ENCODE measurements around the gene DLEC1.
"Not testable (repeated sequence)": the region's sequence is repeated elsewhere in the genome, so short reads cannot be mapped to it uniquely, and the experiment has no call there.

The DLEC1 gene

DNA sequence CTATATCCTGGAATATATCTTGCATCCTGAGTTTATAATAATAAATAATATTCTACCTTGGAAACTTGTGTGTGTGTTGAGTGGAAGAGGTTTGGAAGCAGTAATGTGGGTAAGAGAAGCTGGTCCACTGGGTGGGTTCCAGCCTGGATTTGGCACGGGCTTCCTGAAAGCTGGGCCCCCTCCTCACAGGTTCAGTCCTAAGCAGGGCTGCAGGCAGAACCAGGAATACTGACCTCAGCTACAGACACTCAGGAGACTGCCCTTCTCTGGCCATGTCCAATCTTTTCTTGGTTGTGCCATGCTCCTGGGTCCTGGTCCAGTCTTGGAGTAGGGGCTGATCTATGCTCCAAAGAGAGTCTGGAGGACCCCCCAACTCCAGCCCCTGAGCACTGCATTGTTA, 104.0 kb downstream of the DLEC1 start:
- no peak for DNase-seq

DNA sequence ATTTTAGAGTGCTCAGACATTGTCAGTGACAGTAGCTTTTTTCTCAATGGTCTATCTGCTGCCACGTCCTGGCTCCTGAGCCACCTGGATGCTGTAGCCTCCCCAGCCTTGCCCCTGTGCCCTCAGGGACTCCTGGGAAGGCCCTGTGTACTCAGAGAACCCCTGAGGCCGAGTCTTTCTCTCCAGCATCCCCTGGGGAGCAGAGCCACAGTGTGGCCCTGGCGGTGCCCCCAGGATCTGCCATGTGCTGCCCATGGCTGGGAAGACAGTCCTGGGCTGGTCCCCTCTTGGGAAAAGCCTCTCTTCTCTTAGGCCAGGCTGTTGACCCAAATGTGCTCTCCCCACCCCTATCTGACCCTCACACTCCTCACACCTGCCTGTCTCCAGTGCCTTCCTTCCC, 104.5 kb downstream of the DLEC1 start:
- DNase-seq = no peak

DNA sequence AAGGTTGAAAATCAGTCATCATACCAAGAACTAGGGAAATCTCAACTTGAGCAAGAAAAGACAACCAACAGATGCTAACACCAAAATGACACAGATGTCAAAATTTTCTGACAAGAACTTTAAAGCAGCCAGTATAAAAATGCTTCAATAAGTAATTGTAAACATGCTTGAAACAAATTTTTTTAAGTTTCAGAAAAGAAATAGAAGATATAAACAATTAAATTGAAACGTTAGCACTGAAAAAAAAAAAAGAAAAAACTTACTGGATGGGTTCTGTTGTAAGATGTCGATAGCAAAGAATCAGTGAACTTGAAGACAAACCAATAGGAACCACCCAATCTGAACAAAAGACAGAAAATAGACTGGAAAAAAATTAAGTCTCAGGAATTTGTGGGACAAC, 107.5 kb downstream of the DLEC1 start:
- DNase-seq = no peak

DNA sequence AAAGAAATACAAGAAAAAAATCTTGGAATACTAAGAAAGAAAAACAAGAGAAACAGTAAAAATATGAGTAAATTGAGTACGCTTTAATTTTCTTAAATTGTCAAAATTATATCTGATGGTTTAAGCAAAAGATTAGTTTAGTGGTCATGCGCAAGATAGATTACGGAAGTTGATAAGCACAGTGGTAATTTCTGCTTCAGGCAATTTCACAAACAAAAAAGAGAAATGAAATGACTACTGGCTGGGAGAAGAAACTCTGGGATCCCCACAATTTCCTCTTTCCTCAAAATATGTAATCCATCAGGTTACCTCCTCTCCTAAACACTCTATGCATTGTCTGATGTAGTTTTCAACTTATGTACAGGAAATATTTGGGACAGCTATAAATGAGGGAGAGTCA, 108.4 kb downstream of the DLEC1 start:
- DNase-seq = no peak

DNA sequence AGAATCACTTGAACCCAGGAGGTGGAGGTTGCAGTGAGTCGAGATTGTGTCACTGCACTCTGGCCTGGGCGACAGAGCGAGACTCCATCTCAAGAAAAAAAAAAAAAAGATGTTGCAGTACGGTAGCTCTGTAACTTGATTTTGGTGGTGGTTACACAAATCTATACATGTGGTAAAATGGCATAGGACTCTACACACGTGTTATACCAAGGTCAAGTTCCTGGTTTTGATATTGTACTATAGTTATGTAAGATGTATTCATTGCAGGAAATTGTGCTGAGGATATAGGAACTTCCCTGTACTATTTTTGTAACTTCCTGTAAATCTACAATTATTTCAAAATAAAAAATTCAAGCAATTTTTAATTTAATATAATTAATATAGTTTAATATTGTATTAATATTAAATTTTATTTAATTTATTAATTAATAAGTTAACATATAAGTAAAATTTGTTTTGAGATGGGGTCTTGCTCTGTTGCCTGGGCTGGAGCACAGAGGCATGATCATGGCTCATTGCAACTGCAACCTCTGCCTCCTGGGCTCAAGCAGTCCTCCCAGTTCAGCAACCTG, 109.4 kb downstream of the DLEC1 start:
- DNase-seq = no peak

DNA sequence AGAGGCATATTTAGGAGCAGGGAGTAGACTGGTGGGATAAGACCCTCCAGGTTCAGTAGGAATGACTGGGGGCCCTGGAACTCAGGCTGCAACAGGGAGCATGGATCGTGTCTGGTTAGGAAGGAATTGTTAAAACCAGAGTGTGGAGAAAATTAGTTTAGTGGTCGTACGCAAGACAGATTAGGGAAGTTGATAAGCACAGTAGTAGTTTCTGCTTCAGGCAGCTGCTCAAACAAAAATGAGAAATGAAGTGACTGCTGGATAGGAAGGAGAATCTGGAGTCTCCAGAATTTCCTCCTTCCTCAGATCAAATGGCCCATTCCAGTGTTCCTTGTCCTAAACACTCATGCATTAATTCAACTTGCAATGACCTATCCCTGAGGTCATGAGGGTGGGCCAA, 110.7 kb downstream of the DLEC1 start:
- no peak for DNase-seq

DNA sequence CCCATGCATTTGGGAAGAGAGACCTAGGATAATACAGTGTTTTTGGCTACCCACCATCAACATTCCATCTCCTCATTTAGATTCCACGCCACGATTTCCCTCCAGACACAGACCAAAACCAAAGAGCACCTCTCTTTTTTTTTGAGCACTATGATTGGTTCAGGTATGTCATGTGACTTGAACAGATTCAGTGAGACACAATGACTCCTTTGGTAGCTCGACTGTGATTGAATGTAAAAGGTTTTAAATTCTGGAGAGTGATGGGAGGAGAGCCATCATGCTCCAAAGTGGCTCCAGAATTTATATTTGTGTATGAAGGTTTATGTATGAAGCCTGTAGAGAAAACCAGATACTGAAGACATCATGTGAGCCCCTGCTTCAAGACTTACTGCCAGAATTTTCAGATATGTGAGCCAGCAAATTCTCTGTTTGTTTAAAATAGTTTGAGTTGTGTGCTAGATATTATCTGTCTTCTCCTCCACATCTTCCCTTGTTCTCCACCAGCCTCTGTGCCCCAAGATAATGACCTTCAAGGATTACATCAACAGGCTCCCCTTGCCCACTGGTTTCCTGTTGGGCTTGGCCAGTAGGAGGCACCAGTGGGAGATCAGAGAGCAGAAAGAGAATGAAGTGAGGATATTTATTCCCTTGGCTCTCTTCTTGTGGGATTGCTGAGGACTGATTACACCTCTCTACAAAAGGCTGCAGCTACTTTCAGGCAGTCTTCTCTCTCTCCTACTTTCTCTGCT, 111.9 kb downstream of the DLEC1 start:
- no peak for DNase-seq

DNA sequence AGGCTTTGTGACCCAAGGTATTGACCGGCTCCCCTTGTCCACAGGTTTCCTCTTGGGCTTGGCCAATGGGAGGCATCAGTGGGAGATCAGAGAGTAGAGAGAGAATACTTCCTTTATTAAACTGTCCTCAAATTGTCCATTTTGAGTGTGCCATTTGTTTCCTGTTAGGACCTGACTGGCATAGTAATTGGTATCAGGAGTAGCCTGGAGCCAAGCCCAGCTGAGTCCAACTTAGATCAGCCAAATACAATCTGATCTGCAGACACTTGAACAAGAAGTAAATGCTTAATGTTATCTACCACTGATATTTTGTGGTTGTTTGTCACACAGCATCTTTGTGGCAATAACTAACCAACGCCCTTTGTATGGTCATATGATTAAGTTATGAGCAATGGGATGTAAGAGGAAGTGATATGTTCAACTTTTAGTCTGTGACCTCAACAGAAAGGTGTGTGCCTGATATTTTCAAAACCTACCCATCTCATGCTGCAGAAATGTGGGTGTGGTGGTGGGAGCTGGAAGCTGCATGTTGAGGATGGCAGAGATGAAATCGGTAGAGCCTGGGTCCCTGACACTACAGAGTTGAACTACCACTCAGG, 112.8 kb downstream of the DLEC1 start:
- DNase-seq = no peak

DNA sequence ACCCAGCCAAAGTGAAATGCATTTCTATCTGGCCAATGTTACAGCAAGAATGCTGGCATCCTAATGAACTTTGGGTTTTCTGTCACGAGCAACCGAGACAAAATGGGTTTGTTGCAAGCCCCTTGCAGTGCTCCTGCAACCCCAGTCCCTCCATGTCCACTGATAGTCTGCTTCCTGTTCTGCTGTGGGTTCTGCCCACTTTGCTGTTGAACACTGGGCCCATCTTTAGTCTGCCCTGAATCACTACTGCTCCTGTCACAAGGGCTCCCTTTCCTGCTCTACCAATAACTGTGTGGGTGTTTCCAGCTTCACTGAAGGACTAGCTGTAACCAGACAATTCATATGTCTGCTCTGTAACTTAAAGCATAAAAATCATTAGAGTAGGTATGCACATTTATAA, 113.6 kb downstream of the DLEC1 start:
- no peak for DNase-seq

DNA sequence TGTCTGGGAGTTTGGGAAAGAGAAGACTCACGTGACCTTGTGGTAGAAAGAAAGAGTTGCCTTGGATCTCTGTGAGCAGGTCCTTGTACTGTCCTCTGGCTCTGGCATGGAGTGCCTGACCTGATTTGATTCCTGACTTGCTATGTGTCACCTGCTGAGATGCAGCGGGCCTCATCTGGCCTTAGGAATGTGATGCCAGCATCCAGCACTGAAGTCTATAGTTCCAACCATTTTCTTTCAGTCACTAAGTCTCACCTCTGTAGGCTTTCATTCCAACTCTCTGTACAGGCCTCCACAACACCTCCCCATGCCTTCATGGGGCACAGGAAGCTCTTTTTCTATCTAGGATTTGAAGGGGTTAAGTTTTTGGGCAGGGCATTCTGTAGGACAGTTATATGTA, 114.2 kb downstream of the DLEC1 start:
- no peak for DNase-seq

DNA sequence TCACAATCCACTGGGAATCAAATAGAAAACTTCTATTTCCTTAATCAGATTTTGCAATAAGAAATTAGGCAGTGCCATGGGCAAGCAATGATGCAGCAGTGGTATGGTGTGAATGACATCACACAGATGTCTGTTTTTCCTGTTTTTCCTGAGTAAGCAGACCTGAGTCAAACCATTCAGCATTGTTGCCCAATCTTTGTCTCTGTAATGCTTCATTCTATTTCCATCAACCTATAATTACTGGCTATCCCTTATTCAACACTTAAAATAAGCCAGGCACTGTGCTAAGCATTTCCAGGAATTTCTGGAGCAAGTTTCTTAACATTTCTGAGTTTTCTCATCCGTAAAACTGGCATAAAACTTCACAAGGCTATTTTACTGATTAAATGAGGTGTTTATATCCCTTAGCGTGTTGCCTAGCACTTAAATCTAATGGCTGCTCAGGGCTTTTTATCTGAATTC, 115.1 kb downstream of the DLEC1 start:
- DNase-seq = no peak

DNA sequence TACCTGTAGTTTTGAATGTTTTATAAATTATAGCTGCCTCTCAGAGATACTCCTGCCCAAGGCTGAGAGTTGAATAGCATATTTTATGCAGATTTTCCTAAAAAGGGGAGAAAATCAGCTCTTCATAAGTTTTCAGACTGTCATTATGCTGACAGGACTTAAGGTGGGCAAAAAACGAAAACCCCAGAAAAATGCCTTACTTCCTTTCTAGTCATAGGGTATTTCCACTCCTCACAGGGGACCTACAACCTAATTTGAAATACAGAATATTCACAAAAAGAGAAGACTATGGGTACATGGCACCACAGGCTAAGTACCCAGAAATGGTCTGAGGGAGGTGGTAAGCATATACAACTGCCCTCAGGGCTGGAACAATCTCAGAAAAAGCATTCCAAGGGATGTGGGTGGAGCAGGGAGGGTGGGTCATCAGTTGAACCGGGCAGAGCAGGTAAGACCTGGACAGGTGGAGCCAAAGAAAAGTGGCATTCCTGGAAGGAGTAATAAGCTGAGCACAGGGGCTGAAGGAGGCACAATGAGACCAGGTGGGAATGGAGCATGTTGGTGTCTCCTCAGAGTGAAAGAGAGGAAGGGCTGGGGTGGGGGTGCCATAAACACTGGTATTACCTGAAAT, 115.7 kb downstream of the DLEC1 start:
- no peak for DNase-seq

DNA sequence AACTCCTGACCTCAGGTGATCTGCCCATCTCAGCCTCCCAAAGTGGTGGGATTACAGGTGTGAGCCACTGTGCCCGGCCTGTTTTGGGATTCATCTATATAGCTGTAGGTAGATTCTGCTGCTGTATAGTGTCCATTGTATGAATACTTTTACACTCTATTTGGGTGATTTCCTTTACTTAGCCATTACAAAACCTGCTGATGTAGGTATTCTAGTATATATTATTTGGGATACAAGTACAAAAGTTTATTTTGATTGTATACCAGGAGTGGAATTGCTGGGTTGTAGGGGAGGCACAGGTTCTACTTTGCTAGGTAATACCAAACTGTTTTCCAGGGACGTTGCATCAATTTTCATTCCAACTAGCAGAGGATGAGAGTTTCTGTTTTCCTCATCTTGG, 116.8 kb downstream of the DLEC1 start:
- DNase-seq = no peak

DNA sequence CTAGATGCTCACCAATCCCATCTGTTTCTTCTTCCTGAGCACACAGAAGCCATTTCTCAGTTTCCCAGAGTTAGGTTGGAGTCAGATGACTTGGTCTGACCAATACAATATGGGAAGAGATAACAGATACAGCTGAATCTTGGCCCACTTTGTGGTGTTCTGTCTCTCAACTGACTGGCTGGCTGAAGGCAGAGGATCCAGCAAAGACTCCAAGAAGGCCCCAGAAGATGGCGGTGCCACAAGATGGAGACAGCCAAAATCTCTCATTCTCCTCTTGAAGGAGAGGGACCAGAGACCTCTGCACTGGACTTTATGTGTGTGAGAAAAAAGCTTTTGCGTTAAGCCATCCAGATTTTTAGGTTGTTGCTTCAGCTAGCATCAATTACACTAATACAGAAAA, 118.1 kb downstream of the DLEC1 start:
- DNase-seq = no peak

DNA sequence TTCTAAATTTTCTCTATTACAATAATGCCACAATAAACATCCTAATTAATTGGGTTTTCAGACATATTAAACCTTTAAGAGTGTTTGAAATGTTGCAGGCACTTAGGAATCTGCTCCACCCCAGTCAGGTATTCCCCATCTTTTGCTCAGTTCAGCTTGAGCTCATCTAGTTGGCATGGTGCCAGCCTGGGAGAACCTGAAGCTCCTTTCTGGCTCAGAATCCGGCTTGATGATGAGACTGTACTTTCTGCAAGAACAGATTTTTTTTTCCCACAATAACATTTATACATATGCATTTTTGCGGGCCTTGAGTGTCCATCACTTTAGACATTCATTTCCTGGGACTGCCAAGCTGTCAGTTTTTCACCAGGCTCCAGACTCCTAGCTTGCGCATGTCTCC, 118.6 kb downstream of the DLEC1 start:
- no peak for DNase-seq

DNA sequence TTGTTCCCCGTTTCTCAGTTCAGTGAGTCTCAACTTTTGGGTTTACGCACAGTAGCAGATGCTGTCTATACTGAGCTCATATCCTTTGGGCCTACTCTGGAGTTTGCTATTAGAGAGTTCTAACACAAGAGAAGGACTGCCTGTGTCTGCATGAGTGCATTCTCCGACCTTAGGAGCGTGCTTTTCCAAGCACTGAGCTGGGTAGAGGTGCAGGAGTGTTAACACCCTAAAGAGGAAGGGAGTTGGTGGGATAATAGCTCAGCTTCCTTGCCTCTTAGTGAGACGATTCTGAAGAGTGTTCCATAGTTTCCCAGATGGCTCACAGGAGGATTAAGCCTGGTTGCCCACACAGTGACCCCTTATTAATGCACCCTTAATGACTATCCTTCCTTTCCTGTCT, 119.5 kb downstream of the DLEC1 start:
- DNase-seq = no peak

DNA sequence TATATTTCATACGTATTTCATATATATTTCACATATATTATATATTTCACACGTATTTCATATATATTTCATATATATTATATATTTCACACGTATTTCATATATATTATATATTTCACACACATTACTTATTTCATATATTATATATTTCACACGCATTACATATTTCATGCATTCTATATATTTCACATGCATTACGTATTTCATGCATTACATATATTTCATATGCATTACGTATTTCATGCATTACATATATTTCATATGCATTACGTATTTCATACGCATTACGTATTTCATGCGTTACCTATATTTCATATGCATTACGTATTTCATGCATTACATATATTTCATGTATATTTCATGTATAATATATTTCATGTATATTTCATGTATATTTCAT, 121.7 kb downstream of the DLEC1 start:
- DNase-seq = not testable (repeated sequence)

DNA sequence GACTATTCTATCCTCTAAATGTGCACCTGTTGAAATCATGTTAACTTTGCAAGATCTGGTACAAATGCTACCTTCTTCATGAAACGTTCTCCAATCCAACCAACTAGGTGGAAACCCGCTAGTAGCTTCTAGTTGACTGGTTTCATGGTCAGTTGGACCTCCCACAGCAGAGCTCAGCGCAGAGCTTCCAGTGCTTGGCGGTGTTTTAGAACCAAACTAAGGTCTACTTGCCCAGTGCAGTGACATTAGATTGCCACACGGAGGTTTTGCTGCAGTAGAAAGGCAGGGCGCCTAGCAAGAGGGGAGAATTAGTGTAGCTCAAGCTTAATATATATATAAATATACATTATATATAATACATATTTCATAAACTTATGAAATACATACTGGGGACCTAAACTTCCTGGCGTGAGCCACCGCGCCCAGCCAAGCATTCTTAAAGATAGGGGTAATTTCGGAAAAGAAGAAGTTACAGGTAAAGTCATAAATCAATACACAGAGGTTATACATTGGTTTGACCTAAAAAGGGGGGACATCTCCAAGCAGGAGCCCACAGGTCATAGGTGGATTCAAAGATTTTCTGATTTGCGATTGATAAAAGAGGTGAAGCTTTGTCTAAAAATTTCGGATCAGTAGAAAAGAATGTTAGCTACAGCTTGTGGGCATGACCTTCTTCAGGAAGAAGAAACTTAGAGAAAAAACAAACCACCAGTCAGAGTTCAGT, 124.3 kb downstream of the DLEC1 start:
- DNase-seq = no peak

DNA sequence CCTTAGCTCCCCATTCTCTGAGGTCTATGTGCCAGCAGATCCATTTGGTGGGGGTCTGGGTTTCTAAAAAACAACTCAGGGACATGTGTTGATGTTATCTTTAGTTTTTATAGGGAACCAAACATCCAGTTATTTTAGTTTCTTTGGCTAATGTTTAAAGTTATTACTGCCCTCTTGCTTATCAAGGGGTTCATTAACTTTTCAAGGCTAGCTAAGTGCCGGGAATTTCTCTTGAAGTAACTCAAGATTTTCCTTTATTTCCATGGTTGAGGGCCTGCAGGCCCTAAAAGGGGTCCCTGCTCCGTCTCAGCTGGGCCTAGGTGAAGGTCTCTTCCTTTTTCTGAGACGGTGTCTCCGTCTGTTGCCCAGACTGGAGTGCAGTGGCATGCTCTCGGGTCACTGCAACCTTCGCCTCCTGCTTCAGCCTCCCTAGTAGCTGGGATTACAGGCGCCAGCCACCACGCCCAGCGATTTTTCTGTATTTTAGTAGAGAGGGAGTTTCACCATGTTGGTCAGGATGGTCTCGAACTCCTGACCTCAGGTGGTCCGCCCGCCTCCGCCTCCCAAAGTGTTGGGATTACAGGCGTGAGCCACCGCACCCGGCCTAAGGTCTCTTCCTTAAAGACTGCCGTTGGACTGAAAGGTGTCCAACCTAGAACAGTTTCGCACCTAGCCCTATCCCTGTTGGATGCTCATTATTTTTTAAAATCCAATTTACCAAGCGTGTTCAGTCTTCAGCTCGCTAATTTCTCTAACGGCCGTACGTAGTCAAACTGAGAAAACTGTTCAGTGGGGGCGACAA, 125.0 kb downstream of the DLEC1 start:
- no peak for DNase-seq

DNA sequence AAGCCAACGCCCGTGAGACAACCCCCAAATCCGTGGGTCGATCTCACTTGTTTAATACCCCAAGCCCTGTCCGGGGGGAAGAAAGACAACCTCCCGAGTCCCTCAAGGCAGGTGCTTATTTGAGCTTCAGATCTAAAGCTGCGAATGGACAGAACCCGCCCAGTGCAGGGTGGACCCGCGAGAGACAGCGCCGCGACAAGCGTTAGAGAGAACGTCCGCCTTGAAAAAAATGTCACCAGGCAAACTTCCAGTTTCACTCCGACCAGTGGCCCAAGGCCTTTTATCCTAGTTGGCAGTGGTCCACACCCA, 125.6 kb downstream of the DLEC1 start:
- no peak for DNase-seq

DNA sequence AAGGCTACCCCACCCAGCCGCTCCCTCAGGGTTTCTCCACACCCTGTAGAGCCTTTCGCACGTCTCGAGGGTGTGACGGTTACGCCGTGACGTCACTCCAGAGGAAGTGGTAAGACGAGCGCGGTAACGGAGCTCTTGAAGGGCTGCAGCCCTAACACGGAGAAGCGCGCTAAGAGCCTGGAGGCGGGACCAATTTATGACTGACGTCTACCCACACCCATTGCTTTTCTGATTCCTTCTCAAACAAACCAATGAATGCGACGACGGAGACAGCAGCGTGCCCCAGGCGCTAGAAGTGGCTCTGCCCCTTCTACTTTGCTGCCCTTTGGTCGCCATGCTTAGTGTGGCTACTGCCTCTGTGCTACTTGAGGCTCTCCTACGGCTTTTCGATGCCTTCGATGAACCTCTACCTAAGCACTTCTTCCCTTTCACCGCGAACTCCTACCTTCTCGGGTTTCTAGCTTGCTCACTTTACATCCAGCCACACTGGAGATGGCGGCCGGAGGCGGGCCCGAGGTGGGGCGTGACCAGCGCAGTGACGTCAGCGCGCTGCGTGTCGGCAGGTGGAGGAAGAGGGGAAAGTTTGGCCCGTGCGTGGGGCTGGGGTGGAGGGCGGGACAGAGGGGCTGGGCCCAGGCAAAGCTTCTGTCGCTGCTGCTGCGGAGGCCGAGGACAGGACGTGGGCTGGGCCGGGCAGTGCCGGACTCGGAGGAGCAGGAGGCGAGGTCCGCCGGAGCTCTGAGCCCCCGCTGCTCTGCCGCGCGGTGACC, 126.1 kb downstream of the DLEC1 start, which contains the start of gene OXSR1:
Gene OXSR1, plus strand, starts transcription at position 586 of the 770 bp plus-strand sequence. CDS start 340 bp downstream, outside the sequence.
- peak; percentile 97 for DNase-seq
